HepG2 (cell line): Measurements from ENCODE around the gene SESN2.

ENCODE experiments used
- CEBPG ChIP-seq: IDR thresholded peaks from 2 replicates; pipeline ENCODE4 v1.6.1; 2016
- EP300 ChIP-seq, 3 experiments: sonication (generic) in 1 of 3; formaldehyde crosslinking in 1 of 3; IDR thresholded peaks; 2 replicates each; pipeline versions ENCODE4 v1.5.1 to v1.6.1; 2011 to 2020; ENCODE audit warnings: low read depth in 2 of 3, low read length in 2 of 3, borderline replicate concordance in 1 of 3, improper control_type of control experiment in 1 of 3, mild to moderate bottlenecking in 1 of 3, missing genetic modification reagents in 1 of 3, moderate library complexity in 1 of 3
- EZH2 ChIP-seq: conservative IDR thresholded peaks from 2 replicates; pipeline ENCODE4 v1.6.1; 2012; ENCODE audit warnings: mild to moderate bottlenecking, low read depth, low read length, moderate library complexity
- FOXM1 ChIP-seq: sonication (generic); formaldehyde crosslinking; IDR thresholded peaks from 2 replicates; pipeline ENCODE4 v1.5.0; 2020; ENCODE audit warnings: missing genetic modification reagents
- GATAD2A ChIP-seq: IDR thresholded peaks from 2 replicates; pipeline ENCODE4 v1.6.1; 2016
- HDAC1 ChIP-seq: sonication (generic); formaldehyde crosslinking; IDR thresholded peaks from 2 replicates; pipeline ENCODE4 v1.5.1; 2020; ENCODE audit warnings: mild to moderate bottlenecking, missing genetic modification reagents
- STAG1 ChIP-seq: sonication (generic); formaldehyde crosslinking; IDR thresholded peaks from 2 replicates; pipeline ENCODE4 v1.4.0; 2020; ENCODE audit warnings: missing genetic modification reagents
- ZEB1 ChIP-seq: IDR thresholded peaks from 2 replicates; pipeline ENCODE4 v1.6.1; 2012; ENCODE audit warnings: mild to moderate bottlenecking, low read depth, inconsistent platforms; ENCODE audit not compliant: insufficient replicate concordance
- ZNF451 ChIP-seq: sonication (generic); formaldehyde crosslinking; IDR thresholded peaks from 2 replicates; pipeline ENCODE4 v1.5.0; 2020; ENCODE audit warnings: mild to moderate bottlenecking, missing genetic modification reagents
- ZNF768 ChIP-seq: sonication (generic); formaldehyde crosslinking; IDR thresholded peaks from 2 replicates; pipeline ENCODE4 v1.4.0; 2020; ENCODE audit warnings: missing genetic modification reagents
- TF ChIP-seq, protein P1 (sequence below): sonication (generic); formaldehyde crosslinking; IDR thresholded peaks from 2 replicates; pipeline ENCODE4 v1.5.0; 2020; ENCODE audit warnings: mild to moderate bottlenecking, missing genetic modification reagents
- TF ChIP-seq, protein P2 (sequence below): sonication (generic); formaldehyde crosslinking; IDR thresholded peaks from 2 replicates; pipeline ENCODE4 v1.5.0; 2020; ENCODE audit warnings: mild to moderate bottlenecking, missing genetic modification reagents, moderate library complexity
- TF ChIP-seq, protein P3 (sequence below): sonication (generic); formaldehyde crosslinking; IDR thresholded peaks from 2 replicates; pipeline ENCODE4 v1.4.0; 2020; ENCODE audit warnings: missing genetic modification reagents
- TF ChIP-seq, protein P4 (sequence below): sonication (generic); formaldehyde crosslinking; IDR thresholded peaks from 2 replicates; pipeline ENCODE4 v1.4.0; 2020; ENCODE audit warnings: missing genetic modification reagents

DNA sequence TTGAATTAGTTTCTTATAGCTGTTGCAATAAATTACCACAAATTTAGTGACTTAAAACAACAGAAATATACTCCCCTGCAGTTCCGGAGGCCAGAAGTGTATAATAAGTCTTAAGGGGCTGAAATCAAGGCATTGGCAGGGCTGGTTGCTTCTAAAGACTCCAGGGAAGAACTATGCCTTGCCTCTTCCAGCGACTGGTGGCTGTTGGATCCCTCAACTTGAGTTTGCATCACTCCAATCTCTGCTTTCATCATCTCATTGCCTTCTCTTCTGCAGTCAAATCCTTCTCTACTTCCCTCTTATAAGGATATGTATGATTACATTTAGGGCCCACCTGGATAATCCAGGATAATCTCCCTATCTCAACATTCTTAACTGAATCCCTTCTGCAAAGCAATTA, 50.4 kb downstream of the SESN2 start:
- TF ChIP-seq EZH2 (no peak), HDAC1 (CRISPR knock-in tag) (no peak), GATAD2A (CRISPR knock-in tag) (no peak), ZEB1 (no peak), ZNF451 (CRISPR knock-in tag) (no peak), CEBPG (no peak), EP300 (IDR thresholded peaks at IDR 0.05; ENCODE audit: low read depth in 2 of 2, low read length in 2 of 2) (no peak), EP300 (CRISPR knock-in tag; IDR thresholded peaks at IDR 0.05; ENCODE audit: borderline replicate concordance) (no peak), STAG1 (CRISPR knock-in tag) (no peak), ZNF768 (CRISPR knock-in tag) (no peak), FOXM1 (CRISPR knock-in tag) (no peak)
- TF ChIP-seq, protein P1, sequence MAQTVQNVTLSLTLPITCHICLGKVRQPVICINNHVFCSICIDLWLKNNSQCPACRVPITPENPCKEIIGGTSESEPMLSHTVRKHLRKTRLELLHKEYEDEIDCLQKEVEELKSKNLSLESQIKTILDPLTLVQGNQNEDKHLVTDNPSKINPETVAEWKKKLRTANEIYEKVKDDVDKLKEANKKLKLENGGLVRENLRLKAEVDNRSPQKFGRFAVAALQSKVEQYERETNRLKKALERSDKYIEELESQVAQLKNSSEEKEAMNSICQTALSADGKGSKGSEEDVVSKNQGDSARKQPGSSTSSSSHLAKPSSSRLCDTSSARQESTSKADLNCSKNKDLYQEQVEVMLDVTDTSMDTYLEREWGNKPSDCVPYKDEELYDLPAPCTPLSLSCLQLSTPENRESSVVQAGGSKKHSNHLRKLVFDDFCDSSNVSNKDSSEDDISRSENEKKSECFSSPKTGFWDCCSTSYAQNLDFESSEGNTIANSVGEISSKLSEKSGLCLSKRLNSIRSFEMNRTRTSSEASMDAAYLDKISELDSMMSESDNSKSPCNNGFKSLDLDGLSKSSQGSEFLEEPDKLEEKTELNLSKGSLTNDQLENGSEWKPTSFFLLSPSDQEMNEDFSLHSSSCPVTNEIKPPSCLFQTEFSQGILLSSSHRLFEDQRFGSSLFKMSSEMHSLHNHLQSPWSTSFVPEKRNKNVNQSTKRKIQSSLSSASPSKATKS (CRISPR knock-in tag), result no peak
- TF ChIP-seq, protein P2, sequence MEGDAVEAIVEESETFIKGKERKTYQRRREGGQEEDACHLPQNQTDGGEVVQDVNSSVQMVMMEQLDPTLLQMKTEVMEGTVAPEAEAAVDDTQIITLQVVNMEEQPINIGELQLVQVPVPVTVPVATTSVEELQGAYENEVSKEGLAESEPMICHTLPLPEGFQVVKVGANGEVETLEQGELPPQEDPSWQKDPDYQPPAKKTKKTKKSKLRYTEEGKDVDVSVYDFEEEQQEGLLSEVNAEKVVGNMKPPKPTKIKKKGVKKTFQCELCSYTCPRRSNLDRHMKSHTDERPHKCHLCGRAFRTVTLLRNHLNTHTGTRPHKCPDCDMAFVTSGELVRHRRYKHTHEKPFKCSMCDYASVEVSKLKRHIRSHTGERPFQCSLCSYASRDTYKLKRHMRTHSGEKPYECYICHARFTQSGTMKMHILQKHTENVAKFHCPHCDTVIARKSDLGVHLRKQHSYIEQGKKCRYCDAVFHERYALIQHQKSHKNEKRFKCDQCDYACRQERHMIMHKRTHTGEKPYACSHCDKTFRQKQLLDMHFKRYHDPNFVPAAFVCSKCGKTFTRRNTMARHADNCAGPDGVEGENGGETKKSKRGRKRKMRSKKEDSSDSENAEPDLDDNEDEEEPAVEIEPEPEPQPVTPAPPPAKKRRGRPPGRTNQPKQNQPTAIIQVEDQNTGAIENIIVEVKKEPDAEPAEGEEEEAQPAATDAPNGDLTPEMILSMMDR (CRISPR knock-in tag), result no peak
- TF ChIP-seq, protein P3, sequence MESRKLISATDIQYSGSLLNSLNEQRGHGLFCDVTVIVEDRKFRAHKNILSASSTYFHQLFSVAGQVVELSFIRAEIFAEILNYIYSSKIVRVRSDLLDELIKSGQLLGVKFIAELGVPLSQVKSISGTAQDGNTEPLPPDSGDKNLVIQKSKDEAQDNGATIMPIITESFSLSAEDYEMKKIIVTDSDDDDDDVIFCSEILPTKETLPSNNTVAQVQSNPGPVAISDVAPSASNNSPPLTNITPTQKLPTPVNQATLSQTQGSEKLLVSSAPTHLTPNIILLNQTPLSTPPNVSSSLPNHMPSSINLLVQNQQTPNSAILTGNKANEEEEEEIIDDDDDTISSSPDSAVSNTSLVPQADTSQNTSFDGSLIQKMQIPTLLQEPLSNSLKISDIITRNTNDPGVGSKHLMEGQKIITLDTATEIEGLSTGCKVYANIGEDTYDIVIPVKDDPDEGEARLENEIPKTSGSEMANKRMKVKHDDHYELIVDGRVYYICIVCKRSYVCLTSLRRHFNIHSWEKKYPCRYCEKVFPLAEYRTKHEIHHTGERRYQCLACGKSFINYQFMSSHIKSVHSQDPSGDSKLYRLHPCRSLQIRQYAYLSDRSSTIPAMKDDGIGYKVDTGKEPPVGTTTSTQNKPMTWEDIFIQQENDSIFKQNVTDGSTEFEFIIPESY (CRISPR knock-in tag), result no peak
- TF ChIP-seq, protein P4, sequence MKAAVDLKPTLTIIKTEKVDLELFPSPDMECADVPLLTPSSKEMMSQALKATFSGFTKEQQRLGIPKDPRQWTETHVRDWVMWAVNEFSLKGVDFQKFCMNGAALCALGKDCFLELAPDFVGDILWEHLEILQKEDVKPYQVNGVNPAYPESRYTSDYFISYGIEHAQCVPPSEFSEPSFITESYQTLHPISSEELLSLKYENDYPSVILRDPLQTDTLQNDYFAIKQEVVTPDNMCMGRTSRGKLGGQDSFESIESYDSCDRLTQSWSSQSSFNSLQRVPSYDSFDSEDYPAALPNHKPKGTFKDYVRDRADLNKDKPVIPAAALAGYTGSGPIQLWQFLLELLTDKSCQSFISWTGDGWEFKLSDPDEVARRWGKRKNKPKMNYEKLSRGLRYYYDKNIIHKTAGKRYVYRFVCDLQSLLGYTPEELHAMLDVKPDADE, result no peak
